HepG2 (cell line): Measurements from ENCODE around the gene KRT84. TPM values are rescaled to one million over a fixed set of nuclear protein-coding genes. Genes with fewer than 3 reads are reported as not detected.

ENCODE experiments used
- ATAC-seq: fragments of 200-7000 bp; cut with Tn5 transposase; 3 replicates; pipeline ENCODE4 v1.9.1; 2020; ENCODE audit warnings: mild to moderate bottlenecking, moderate library complexity
- BruUV-seq: library from RNA; stranded (reverse); fragments of 400-500 nt; replicated peaks from 2 replicates; lab custom pipeline; 2021; lab: Mats Ljungman, UMichigan
- CTCF ChIA-PET: fragments of 300-600 bp; formaldehyde crosslinking; extraction: SDS; loops from one replicate; lab custom pipeline; 2021; ENCODE audit warnings: low total read pairs, inconsistent platforms, low intra/inter-chr PET ratio; lab: Yijun Ruan, JAX
- POLR2A ChIA-PET: fragments of 350-600 bp; sonication (Branson Sonifier 250); formaldehyde crosslinking; loops from one replicate; lab custom pipeline; 2020; ENCODE audit warnings: antibody characterized with exemption, inconsistent platforms; lab: Yijun Ruan, JAX
- DNase-seq: peaks from one replicate; pipeline ENCODE4 v3.0.0-alpha.2; 2015; ENCODE audit warnings: low spot score
- FAIRE-seq: peaks from 3 replicates; lab custom pipeline; 2011; peaks lifted over from hg19 to GRCh38; lab: Jason Lieb, UNC
- H2AFZ ChIP-seq: one replicate; pipeline ENCODE4 v1.6.1; 2011; ENCODE audit warnings: low read length, inconsistent platforms
- H3K27ac ChIP-seq: fragments of 300-600 bp; 3 replicates; pipeline ENCODE4 v1.8.0; 2011; ENCODE audit warnings: mixed run types, mild to moderate bottlenecking, mixed read lengths, low read length, inconsistent platforms; ENCODE audit not compliant: insufficient read depth; ENCODE audit errors: extremely low read length
- H3K27me3 ChIP-seq, 2 experiments: fragments of 200-600 bp in 1 of 2; 2 replicates in 1 of 2; 3 replicates in 1 of 2; pipeline versions ENCODE4 v1.6.0 to v1.8.0; 2011; ENCODE audit warnings: low read length in 2 of 2, mild to moderate bottlenecking in 2 of 2, moderate library complexity in 2 of 2, inconsistent platforms in 1 of 2; ENCODE audit not compliant: insufficient read depth in 2 of 2, control insufficient read depth in 1 of 2
- H3K36me3 ChIP-seq, 2 experiments: fragments of 200-600 bp in 1 of 2; replicated peaks in 1 of 2; 2 replicates in 1 of 2; 3 replicates in 1 of 2; pipeline versions ENCODE4 v1.5.1 to v1.8.0; 2011; ENCODE audit warnings: low read length in 2 of 2, inconsistent platforms in 1 of 2; ENCODE audit not compliant: insufficient read depth in 2 of 2, control insufficient read depth in 1 of 2
- H3K4me1 ChIP-seq: 2 replicates; pipeline ENCODE4 v1.5.1; 2012; ENCODE audit warnings: low read length, inconsistent platforms; ENCODE audit not compliant: insufficient read depth
- H3K4me2 ChIP-seq: 2 replicates; pipeline ENCODE4 v1.6.0; 2011; ENCODE audit warnings: low read depth, low read length, inconsistent platforms
- H3K4me3 ChIP-seq, 3 experiments: fragments of 200-600 bp in 1 of 3; sonication (generic), shearing (Covaris generic) in 1 of 3; replicated peaks in 1 of 3; 2 replicates each; pipeline ENCODE4 v1.5.1; 2011 to 2016; ENCODE audit warnings: low read length in 3 of 3, inconsistent platforms in 2 of 3, low read depth in 2 of 3, mild to moderate bottlenecking in 2 of 3, control low read depth in 1 of 3, mixed read lengths in 1 of 3; ENCODE audit not compliant: insufficient read depth in 1 of 3
- H3K79me2 ChIP-seq: one replicate; pipeline ENCODE4 v1.6.1; 2011; ENCODE audit warnings: low read length, inconsistent platforms; ENCODE audit not compliant: insufficient read depth
- H3K9ac ChIP-seq: 2 replicates; pipeline ENCODE4 v1.6.0; 2011; ENCODE audit warnings: mild to moderate bottlenecking, low read depth, low read length, inconsistent platforms; ENCODE audit not compliant: insufficient read depth
- H3K9me3 ChIP-seq: 2 replicates; pipeline ENCODE4 v1.5.1; 2012; ENCODE audit warnings: mild to moderate bottlenecking, low read length
- H4K20me1 ChIP-seq: 2 replicates; pipeline ENCODE4 v1.6.0; 2011; ENCODE audit warnings: inconsistent platforms, mild to moderate bottlenecking, low read length, moderate library complexity; ENCODE audit not compliant: insufficient read depth
- BCL6 ChIP-seq: IDR thresholded peaks from 2 replicates; pipeline ENCODE4 v1.6.1; 2016; ENCODE audit warnings: missing genetic modification reagents, missing compliant biosample characterization
- CAMTA2 ChIP-seq: sonication (generic); formaldehyde crosslinking; IDR thresholded peaks from 2 replicates; pipeline ENCODE4 v1.4.0; 2020; ENCODE audit warnings: mild to moderate bottlenecking, missing genetic modification reagents, borderline replicate concordance
- CEBPB ChIP-seq: IDR thresholded peaks from 2 replicates; pipeline ENCODE4 v1.6.1; 2011; ENCODE audit warnings: low read depth, low read length, improper control_type of control experiment, borderline replicate concordance
- MAZ ChIP-seq, 2 experiments: sonication (generic) in 1 of 2; formaldehyde crosslinking in 1 of 2; IDR thresholded peaks; 2 replicates each; pipeline versions ENCODE4 v1.5.0 to v1.6.1; 2012 to 2020; ENCODE audit warnings: low read depth in 2 of 2, mild to moderate bottlenecking in 2 of 2, borderline replicate concordance in 1 of 2, improper control_type of control experiment in 1 of 2, low read length in 1 of 2, missing genetic modification reagents in 1 of 2, moderate library complexity in 1 of 2
- MEIS2 ChIP-seq: sonication (generic); formaldehyde crosslinking; IDR thresholded peaks from 2 replicates; pipeline ENCODE4 v1.9.0; 2021; ENCODE audit warnings: mild to moderate bottlenecking, missing genetic modification reagents
- PHF21A ChIP-seq: sonication (generic); formaldehyde crosslinking; IDR thresholded peaks from 2 replicates; pipeline ENCODE4 v1.5.0; 2020; ENCODE audit warnings: mild to moderate bottlenecking, missing genetic modification reagents
- STAG1 ChIP-seq: sonication (generic); formaldehyde crosslinking; IDR thresholded peaks from 2 replicates; pipeline ENCODE4 v1.4.0; 2020; ENCODE audit warnings: missing genetic modification reagents
- SUZ12 ChIP-seq: fragments of 150-350 bp; IDR thresholded peaks from 2 replicates; pipeline ENCODE4 v1.6.1; 2014; ENCODE audit warnings: low read depth, low read length
- ZNF282 ChIP-seq: fragments of 450-650 bp; IDR thresholded peaks from 2 replicates; pipeline ENCODE4 v1.6.1; 2018; ENCODE audit not compliant: partially characterized antibody
- ZNF432 ChIP-seq: sonication (generic); formaldehyde crosslinking; IDR thresholded peaks from 2 replicates; pipeline ENCODE4 v1.5.0; 2020; ENCODE audit warnings: missing genetic modification reagents, mild to moderate bottlenecking, borderline replicate concordance
- ZNF44 ChIP-seq: sonication (generic); formaldehyde crosslinking; IDR thresholded peaks from 2 replicates; pipeline ENCODE4 v1.5.1; 2020; ENCODE audit warnings: mild to moderate bottlenecking, missing genetic modification reagents
- ZNF83 ChIP-seq: sonication (generic); formaldehyde crosslinking; IDR thresholded peaks from 2 replicates; pipeline ENCODE4 v1.4.0; 2020; ENCODE audit warnings: missing genetic modification reagents, mild to moderate bottlenecking, borderline replicate concordance
- WGBS: methylation state at CpG from one replicate; pipeline ENCODE4 v1.1.6; 2017; ENCODE audit warnings: low lambda C conversion rate; 5-methylcytosine and 5-hydroxymethylcytosine counted together
- in situ Hi-C: cut with HindIII; loops from 2 replicates; pipeline ENCODE4 v1.10.0; 2017; ENCODE audit warnings: low pct_unique_long_range_greater_than_20kb; ENCODE audit not compliant: extremely low pct_ligation_motif_present
- intact Hi-C: fragments of 100-400 bp; cut with micrococcal nuclease; formaldehyde crosslinking; loops from one replicate; pipeline ENCODE4 v1.10.0; 2022; ENCODE audit not compliant: unreplicated experiment
- polyA plus RNA-seq, 8 experiments: library from polyadenylated mRNA; depleted of rRNA in 3 of 8; stranded (reverse) in 7 of 8; unstranded in 1 of 8; fragments of >200 nt; fragmentation: Illumina TruSeq in 4 of 8; extraction: Trizol in 4 of 8; gene quantifications; 2 replicates each; pipeline versions ENCODE4 v1.2.1 to v1.2.3, GENCODE V29; 2011 to 2016; ENCODE audit warnings: low read depth in 4 of 8, missing spikeins in 1 of 8, mixed read lengths in 1 of 8; ENCODE audit not compliant: insufficient read depth in 1 of 8
- total RNA-seq, 5 experiments: library from RNA; depleted of rRNA; stranded (reverse); fragments of >200 nt; fragmentation: Illumina TruSeq; extraction: Trizol; gene quantifications; 2 replicates each; pipeline ENCODE4 v1.2.3, GENCODE V29; 2016; ENCODE audit warnings: low read depth in 1 of 5
- TF ChIP-seq, protein P1 (sequence below): sonication (generic); formaldehyde crosslinking; IDR thresholded peaks from 2 replicates; pipeline ENCODE4 v1.8.0; 2022; ENCODE audit warnings: missing genetic modification reagents, mild to moderate bottlenecking, inconsistent platforms, borderline replicate concordance
- TF ChIP-seq, protein P2 (sequence below): sonication (generic); formaldehyde crosslinking; IDR thresholded peaks from 2 replicates; pipeline ENCODE4 v1.5.1; 2020; ENCODE audit warnings: mild to moderate bottlenecking, missing genetic modification reagents

The KRT84 gene
- total and polyA plus RNA-seq, 2 of the 13 experiments (the other 11 are each of a cell fraction or from before 2014, with no cell fraction given) = not detected

DNA sequence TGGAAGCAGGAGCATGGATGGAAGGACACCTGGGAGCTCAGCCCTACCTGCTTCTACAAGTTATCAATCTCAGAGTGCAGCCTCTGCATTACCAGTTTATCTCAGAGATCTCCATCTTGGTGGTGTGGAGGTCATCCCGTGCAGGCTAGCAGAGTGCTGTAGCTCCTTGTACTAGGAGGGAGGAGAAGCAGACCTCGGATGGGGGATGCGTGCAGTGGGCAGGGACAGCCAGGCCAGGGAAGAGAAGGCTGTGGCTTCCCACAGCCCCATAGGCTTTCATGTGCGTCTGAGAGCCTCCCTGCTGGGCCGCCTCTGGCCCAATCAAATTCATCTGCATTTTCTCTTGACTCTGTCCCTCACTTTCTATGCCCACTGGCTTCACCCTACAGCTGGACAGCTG lies 29.5 kb upstream of the KRT84 start:
- H3K9ac ChIP-seq = no peak overlapping the region
- no peak for TF ChIP-seq STAG1
- no peak for TF ChIP-seq CEBPB
- no peak for TF ChIP-seq MEIS2 (CRISPR knock-in tag)
- TF ChIP-seq, protein P1, sequence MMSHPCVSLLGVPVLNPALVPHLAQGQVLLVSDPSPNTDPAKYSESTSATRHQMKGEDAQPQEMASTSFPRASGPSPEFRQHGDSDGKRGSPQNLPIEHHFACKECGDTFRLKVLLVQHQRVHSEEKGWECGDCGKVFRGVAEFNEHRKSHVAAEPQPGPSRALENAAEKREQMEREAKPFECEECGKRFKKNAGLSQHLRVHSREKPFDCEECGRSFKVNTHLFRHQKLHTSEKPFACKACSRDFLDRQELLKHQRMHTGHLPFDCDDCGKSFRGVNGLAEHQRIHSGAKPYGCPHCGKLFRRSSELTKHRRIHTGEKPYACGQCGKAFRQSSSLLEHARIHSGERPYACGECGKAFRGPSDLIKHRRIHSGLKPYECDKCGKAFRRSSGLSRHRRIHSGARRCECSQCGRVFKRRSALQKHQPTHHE = no peak
- no peak for TF ChIP-seq SUZ12
- TF ChIP-seq, all 625 proteins: peak for 0
- Histone ChIP-seq H2AFZ (no peak overlapping the region), H3K4me2 (no peak overlapping the region), H3K79me2 (no peaks in the 10 kb centered on the region), H3K36me3 (no peaks in the 10 kb centered on the region), H3K27me3 (no peaks in the 10 kb centered on the region; a peak in 1 of 5 replicates), H3K4me1 (no peaks in the 10 kb centered on the region), H3K4me3 (no peak overlapping the region), H3K27ac (no peak overlapping the region), H3K9me3 (no peaks in the 10 kb centered on the region), H4K20me1 (no peaks in the 10 kb centered on the region)
- intact Hi-C loops (loop anchor here (1.0 kb wide), 1 partner anchor 23 kb away; no protein-coding TSS in a partner anchor), in situ Hi-C loops (no loop called here)
- 15% methylated on average over 3 of the region's 5 CpGs for WGBS
- ATAC-seq (no peak), DNase-seq (no peak), FAIRE-seq (no peak)
- BruUV-seq = no TSS peak
- CTCF ChIA-PET = no interaction called here
- POLR2A ChIA-PET = no interaction called here

DNA sequence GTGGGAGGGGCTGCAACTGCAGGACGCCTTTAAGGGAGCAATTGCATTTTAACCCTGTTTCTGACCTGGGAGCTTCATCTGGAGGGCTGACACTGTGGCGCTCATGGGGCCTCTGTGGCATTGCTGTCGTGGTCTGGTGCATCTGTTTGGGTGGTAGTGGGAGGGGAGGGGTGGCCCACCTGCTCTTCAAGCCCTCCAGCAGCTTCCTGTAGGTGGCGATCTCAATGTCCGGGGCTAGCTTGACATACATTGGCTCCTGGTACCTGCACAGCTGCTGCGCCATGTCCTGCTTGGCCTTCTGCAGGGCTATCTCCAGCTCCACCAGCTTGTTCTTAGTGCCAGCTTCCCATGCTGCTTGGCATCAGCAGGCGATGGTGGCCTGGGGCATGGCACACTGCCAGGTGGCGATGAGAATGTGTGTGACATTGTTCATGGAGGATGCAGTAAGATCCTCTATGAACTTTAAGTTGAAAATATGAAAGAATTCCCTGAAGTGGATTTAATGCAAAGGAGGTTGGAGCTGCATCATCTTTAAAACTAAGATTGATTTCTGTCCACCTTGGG lies 28.4 kb upstream of the KRT84 start:
- Histone ChIP-seq H3K9ac (no peak overlapping the region), H3K4me3 (no peak overlapping the region), H3K36me3 (no peaks in the 10 kb centered on the region), H3K79me2 (no peaks in the 10 kb centered on the region), H3K4me1 (no peaks in the 10 kb centered on the region), H4K20me1 (no peaks in the 10 kb centered on the region), H3K27me3 (no peaks in the 10 kb centered on the region; a peak in 1 of 5 replicates), H2AFZ (no peak overlapping the region), H3K9me3 (no peaks in the 10 kb centered on the region), H3K27ac (no peak overlapping the region), H3K4me2 (no peak overlapping the region)
- no peak for ATAC-seq
- FAIRE-seq = no peak
- BruUV-seq = no TSS peak
- in situ Hi-C loops = no loop called here
- POLR2A ChIA-PET = no interaction called here
- WGBS = 9% methylated on average over 4 of the region's 8 CpGs
- DNase-seq = no peak
- CTCF ChIA-PET = no interaction called here
- intact Hi-C loops = no loop called here
- TF ChIP-seq MAZ (IDR thresholded peaks at IDR 0.05; ENCODE audit: borderline replicate concordance, low read depth, low read length) = no peak
- no peak for TF ChIP-seq MAZ (CRISPR knock-in tag; IDR thresholded peaks at IDR 0.05; ENCODE audit: low read depth)
- TF ChIP-seq, protein P2, sequence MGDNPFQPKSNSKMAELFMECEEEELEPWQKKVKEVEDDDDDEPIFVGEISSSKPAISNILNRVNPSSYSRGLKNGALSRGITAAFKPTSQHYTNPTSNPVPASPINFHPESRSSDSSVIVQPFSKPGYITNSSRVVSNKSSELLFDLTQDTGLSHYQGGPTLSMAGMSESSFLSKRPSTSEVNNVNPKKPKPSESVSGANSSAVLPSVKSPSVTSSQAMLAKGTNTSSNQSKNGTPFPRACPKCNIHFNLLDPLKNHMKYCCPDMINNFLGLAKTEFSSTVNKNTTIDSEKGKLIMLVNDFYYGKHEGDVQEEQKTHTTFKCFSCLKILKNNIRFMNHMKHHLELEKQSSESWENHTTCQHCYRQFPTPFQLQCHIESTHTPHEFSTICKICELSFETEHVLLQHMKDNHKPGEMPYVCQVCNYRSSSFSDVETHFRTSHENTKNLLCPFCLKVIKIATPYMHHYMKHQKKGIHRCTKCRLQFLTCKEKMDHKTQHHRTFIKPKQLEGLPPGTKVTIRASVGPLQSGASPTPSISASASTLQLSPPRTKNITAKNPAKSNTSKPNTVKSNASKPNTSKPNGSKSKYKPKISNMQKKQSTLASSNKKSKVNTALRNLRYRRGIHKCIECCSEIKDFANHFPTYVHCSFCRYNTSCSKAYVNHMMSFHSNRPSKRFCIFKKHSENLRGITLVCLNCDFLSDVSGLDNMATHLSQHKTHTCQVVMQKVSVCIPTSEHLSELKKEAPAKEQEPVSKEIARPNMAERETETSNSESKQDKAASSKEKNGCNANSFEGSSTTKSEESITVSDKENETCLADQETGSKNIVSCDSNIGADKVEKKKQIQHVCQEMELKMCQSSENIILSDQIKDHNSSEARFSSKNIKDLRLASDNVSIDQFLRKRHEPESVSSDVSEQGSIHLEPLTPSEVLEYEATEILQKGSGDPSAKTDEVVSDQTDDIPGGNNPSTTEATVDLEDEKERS = no peak
- no peak for TF ChIP-seq ZNF282
- TF ChIP-seq ZNF432 = no peak
- TF ChIP-seq PHF21A = no peak
- no peak for TF ChIP-seq CAMTA2
- TF ChIP-seq ZNF83 (CRISPR knock-in tag) = no peak
- no peak for TF ChIP-seq BCL6 (CRISPR knock-in tag)
- no peak for TF ChIP-seq ZNF44 (CRISPR knock-in tag)
